Measurements from ENCODE around the gene LGMN.

The LGMN gene

GRCh38 chr14:92785667-92786426 lies 37.4 kb upstream of the LGMN start:
- TF ChIP-seq CEBPB (IDR thresholded peaks at IDR 0.05) = no peak
- no peak for TF ChIP-seq YY1 (IDR thresholded peaks at IDR 0.05; ENCODE audit: low read depth)
- no peak for TF ChIP-seq RAD21 (IDR thresholded peaks at IDR 0.05; ENCODE audit: low read depth)
- TF ChIP-seq, protein P1, sequence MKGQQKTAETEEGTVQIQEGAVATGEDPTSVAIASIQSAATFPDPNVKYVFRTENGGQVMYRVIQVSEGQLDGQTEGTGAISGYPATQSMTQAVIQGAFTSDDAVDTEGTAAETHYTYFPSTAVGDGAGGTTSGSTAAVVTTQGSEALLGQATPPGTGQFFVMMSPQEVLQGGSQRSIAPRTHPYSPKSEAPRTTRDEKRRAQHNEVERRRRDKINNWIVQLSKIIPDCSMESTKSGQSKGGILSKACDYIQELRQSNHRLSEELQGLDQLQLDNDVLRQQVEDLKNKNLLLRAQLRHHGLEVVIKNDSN (IDR thresholded peaks at IDR 0.05) = no peak
- 0 out of 2 replicates have a peak, but pooled peaks have one; percentile 46 for TF ChIP-seq ZBTB7A (IDR thresholded peaks at IDR 0.05; ENCODE audit: low read depth)

- TF ChIP-seq NFIC (IDR thresholded peaks at IDR 0.05) = no peak
- TF ChIP-seq RAD21 (IDR thresholded peaks at IDR 0.05; ENCODE audit: low read depth) = peak; percentile 81
- no peak for TF ChIP-seq MAX (IDR thresholded peaks at IDR 0.05)
Observed at GRCh38 chr14:92783813-92784431, 35.5 kb upstream of the LGMN start.

- TF ChIP-seq TCF12 (IDR thresholded peaks at IDR 0.05; ENCODE audit: low read depth) (no peak), NFIC (IDR thresholded peaks at IDR 0.05) (no peak), TEAD4 (IDR thresholded peaks at IDR 0.05) (no peak), EGR1 (IDR thresholded peaks at IDR 0.05) (no peak)
Observed at GRCh38 chr14:92781350-92781749, 32.9 kb upstream of the LGMN start.

DNA sequence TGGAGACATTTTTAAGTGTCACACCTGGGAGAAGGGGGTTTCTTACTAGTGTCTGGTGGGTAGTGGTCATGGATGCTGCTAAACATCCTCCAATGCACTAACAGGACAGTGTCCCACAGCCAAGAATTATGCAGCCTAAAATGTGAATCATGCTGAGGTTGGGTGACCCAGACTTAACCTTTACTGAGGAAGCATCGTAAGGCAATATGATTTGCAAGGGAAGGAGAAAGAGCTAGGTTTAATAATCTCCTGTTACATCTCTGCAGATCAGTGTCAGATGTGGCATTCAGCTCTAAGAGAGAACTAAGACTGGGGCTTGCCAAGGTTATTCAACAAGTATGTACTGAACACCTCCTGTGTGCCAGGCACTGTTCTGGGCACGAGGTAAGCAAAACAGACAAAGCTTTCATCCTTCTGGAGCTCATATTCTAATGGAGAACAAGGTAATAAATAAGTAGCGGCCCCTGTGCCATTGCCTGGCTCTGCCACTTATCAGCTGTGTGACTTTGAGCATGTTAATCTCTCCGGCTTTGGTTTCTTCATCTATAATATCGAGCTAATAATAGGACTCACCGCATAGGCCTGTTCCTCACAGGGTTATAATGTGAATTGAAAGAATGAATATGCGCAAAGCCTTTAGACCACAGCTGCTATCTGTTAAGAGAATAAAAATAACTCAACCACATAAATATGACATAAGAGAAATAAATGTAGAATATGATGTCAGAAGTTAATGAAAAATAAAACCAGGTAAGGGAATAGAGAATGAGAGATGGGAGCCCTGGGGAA lies 32.2 kb upstream of the LGMN start:
- TF ChIP-seq EGR1 (IDR thresholded peaks at IDR 0.05) = no peak
- no peak for TF ChIP-seq TAF1 (IDR thresholded peaks at IDR 0.05; ENCODE audit: low read depth)
- TF ChIP-seq YY1 (IDR thresholded peaks at IDR 0.05; ENCODE audit: low read depth) = no peak
- TF ChIP-seq TEAD4 (IDR thresholded peaks at IDR 0.05) = no peak
- TF ChIP-seq MAX (IDR thresholded peaks at IDR 0.05) = no peak
- TF ChIP-seq NFIC (IDR thresholded peaks at IDR 0.05) = no peak
- TF ChIP-seq TCF12 (IDR thresholded peaks at IDR 0.05; ENCODE audit: low read depth) = no peak
- TF ChIP-seq REST (IDR thresholded peaks at IDR 0.05; ENCODE audit: low read depth) = no peak

DNA sequence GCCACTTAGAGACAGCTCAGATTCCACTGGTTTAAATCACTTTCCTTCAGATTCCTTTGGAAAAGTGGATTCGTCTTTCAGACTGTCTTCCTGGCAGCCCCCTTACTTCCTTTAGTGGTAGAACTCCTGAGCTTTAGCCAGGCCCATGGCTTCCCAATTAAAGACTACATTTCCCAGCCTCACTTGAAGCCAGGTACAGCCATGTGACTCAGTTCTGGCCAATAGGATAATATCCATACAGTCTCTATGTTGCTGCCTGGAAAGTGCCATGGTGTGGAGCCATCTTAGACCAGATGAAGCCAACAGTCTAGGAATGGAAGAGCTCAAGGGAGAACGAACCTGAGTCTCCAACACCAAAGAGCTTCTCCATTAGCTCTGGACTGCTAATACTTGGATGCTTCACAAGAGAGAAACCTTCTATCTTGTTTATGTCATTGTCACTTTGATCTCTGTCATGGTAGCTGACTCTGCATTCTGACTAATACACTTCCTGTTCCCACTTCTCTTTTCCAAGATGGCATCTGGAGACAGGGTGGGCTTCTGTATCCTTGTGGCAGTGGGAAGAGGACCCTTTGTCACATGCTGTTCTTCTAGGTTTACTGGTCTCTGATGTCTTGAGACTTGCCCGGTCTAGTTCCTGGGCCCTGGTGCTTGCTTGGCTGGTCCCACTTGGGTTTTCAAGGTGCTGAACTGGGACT lies 30.6 kb upstream of the LGMN start:
- 0 out of 2 replicates have a peak, but pooled peaks have one; percentile 23 for TF ChIP-seq MAX (IDR thresholded peaks at IDR 0.05)
- TF ChIP-seq, protein P1 (IDR thresholded peaks at IDR 0.05) = peak; percentile 90
- TF ChIP-seq YY1 (IDR thresholded peaks at IDR 0.05; ENCODE audit: low read depth) = peak; percentile 83

DNA sequence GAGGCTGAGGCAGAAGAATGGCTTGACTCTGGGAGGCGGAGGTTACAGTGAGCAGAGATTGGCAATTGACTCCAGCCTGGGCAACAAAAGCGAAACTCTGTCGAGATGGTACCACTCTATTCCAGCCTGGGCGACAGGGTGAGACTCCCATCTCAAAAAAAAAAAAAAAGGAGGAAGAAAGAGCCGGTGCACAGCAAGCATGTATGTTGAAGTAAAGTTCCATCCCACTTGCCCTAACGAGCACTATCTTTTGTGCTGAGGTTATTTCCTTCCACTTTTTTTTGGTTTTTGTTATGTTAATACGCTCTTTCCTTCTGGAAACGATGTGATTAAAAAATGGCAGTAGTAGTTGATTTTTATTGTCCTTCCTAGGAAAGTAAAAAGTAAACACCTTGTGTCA lies 26.1 kb upstream of the LGMN start:
- TF ChIP-seq MAX (IDR thresholded peaks at IDR 0.05) = no peak
- TF ChIP-seq, protein P1 (IDR thresholded peaks at IDR 0.05) = no peak
- TF ChIP-seq YY1 (IDR thresholded peaks at IDR 0.05; ENCODE audit: low read depth) = no peak
- TF ChIP-seq TEAD4 (IDR thresholded peaks at IDR 0.05) = no peak
- TF ChIP-seq REST (IDR thresholded peaks at IDR 0.05; ENCODE audit: low read depth) = no peak
- no peak for TF ChIP-seq FOXM1 (IDR thresholded peaks at IDR 0.05; ENCODE audit: borderline replicate concordance, low read depth)
- no peak for TF ChIP-seq CEBPB (IDR thresholded peaks at IDR 0.05)

Data from Ishikawa (cell line).